GM23338 (cell line): ENCODE measurements around the gene RNF215. TPM values are rescaled to one million over a fixed set of nuclear protein-coding genes. Genes with fewer than 3 reads are reported as not detected.

Experiments
- ATAC-seq: fragments of 200-7000 bp; cut with Tn5 transposase; 3 replicates; pipeline ENCODE4 v1.9.1; 2020
- DNase-seq: peaks from one replicate; pipeline ENCODE4 v3.0.0-alpha.2; 2015; ENCODE audit warnings: low spot score
- H2AFZ ChIP-seq: fragments of 200-600 bp; sonication (generic); 2 replicates; pipeline ENCODE4 v1.8.0; 2016; ENCODE audit warnings: antibody characterized with exemption, mild to moderate bottlenecking, moderate library complexity
- H3F3A ChIP-seq: fragments of 200-600 bp; sonication (generic); replicated peaks from 2 replicates; pipeline ENCODE4 v1.8.0; 2017; ENCODE audit warnings: antibody characterized with exemption, mixed run types, low read depth
- H3K27ac ChIP-seq: fragments of 200-600 bp; sonication (generic); 2 replicates; pipeline ENCODE4 v1.6.1; 2016; ENCODE audit warnings: low read depth
- H3K27me3 ChIP-seq: fragments of 200-600 bp; sonication (generic); 2 replicates; pipeline ENCODE4 v1.8.0; 2016; ENCODE audit warnings: mild to moderate bottlenecking, mixed run types, moderate library complexity; ENCODE audit not compliant: insufficient read depth
- H3K36me3 ChIP-seq: fragments of 200-600 bp; sonication (generic); 2 replicates; pipeline ENCODE4 v1.8.0; 2016; ENCODE audit warnings: mild to moderate bottlenecking; ENCODE audit not compliant: insufficient read depth
- H3K4me1 ChIP-seq: fragments of 200-600 bp; sonication (generic); 2 replicates; pipeline ENCODE4 v1.8.0; 2016; ENCODE audit warnings: mild to moderate bottlenecking, moderate library complexity; ENCODE audit not compliant: insufficient read depth
- H3K4me2 ChIP-seq: fragments of 200-600 bp; sonication (generic); 2 replicates; pipeline ENCODE4 v1.7.1; 2017; ENCODE audit warnings: mixed run types
- H3K4me3 ChIP-seq: fragments of 200-600 bp; sonication (generic); 2 replicates; pipeline ENCODE4 v1.6.1; 2016; ENCODE audit warnings: mixed run types
- H3K79me2 ChIP-seq: fragments of 200-600 bp; sonication (generic); replicated peaks from 2 replicates; pipeline ENCODE4 v1.8.0; 2017; ENCODE audit warnings: mild to moderate bottlenecking; ENCODE audit not compliant: insufficient read depth
- H3K9me2 ChIP-seq: fragments of 200-600 bp; sonication (generic); 2 replicates; pipeline ENCODE4 v1.8.0; 2017; ENCODE audit not compliant: insufficient read depth
- H4K20me1 ChIP-seq: fragments of 200-600 bp; sonication (generic); replicated peaks from 2 replicates; pipeline ENCODE4 v1.8.0; 2017; ENCODE audit warnings: mild to moderate bottlenecking; ENCODE audit not compliant: insufficient read depth
- H3K27ac Mint-ChIP-seq: 2 replicates; pipeline ENCODE4 v1.8.0; 2020; ENCODE audit warnings: inconsistent platforms, mild to moderate bottlenecking, moderate library complexity, mixed read lengths
- H3K27me3 Mint-ChIP-seq: 3 replicates; pipeline ENCODE4 v1.8.0; 2022; ENCODE audit warnings: low read depth, mild to moderate bottlenecking, moderate library complexity, mixed read lengths, inconsistent platforms; ENCODE audit not compliant: insufficient read depth, poor library complexity
- H3K36me3 Mint-ChIP-seq: 3 replicates; pipeline ENCODE4 v1.8.0; 2021; ENCODE audit warnings: low read depth, mild to moderate bottlenecking, inconsistent platforms, moderate library complexity, mixed read lengths
- H3K4me1 Mint-ChIP-seq: 3 replicates; pipeline ENCODE4 v1.8.0; 2020; ENCODE audit warnings: mild to moderate bottlenecking, inconsistent platforms, mixed read lengths
- H3K4me3 Mint-ChIP-seq: 3 replicates; pipeline ENCODE4 v1.8.0; 2021; ENCODE audit warnings: moderate library complexity, mild to moderate bottlenecking, inconsistent platforms, mixed read lengths
- H3K9me3 Mint-ChIP-seq: 3 replicates; pipeline ENCODE4 v1.8.0; 2020; ENCODE audit warnings: moderate library complexity, mild to moderate bottlenecking, inconsistent platforms, mixed read lengths
- CREB1 ChIP-seq: fragments of 250-450 bp; sonication (Bioruptor Pico); IDR thresholded peaks from 2 replicates; pipeline ENCODE4 v1.5.0; 2020; ENCODE audit warnings: low read depth, mild to moderate bottlenecking, moderate library complexity
- EZH2 ChIP-seq: fragments of 200-600 bp; sonication (generic); IDR thresholded peaks from one replicate; pipeline ENCODE4 v1.8.0; 2017; ENCODE audit warnings: antibody characterized with exemption, mild to moderate bottlenecking, low read depth; ENCODE audit not compliant: unreplicated experiment
- EZH2phosphoT487 ChIP-seq: fragments of 200-600 bp; sonication (generic); IDR thresholded peaks from one replicate; pipeline ENCODE4 v1.8.1; 2018; ENCODE audit warnings: antibody characterized with exemption; ENCODE audit not compliant: unreplicated experiment
- JUNB ChIP-seq: IDR thresholded peaks from one replicate; pipeline ENCODE4 v1.6.1; 2016; ENCODE audit warnings: antibody characterized with exemption; ENCODE audit not compliant: unreplicated experiment
- NANOG ChIP-seq: IDR thresholded peaks from 2 replicates; pipeline ENCODE4 v1.6.1; 2016; ENCODE audit warnings: antibody characterized with exemption, borderline replicate concordance
- POLR2AphosphoS5 ChIP-seq: IDR thresholded peaks from 2 replicates; pipeline ENCODE4 v1.6.1; 2016; ENCODE audit warnings: antibody characterized with exemption, low read depth
- STAT1 ChIP-seq: IDR thresholded peaks from one replicate; pipeline ENCODE4 v1.6.1; 2016; ENCODE audit warnings: antibody characterized with exemption; ENCODE audit not compliant: unreplicated experiment
- ZNF114 ChIP-seq: fragments of 250-450 bp; sonication (Bioruptor Pico); IDR thresholded peaks from 2 replicates; pipeline ENCODE4 v1.5.0; 2020; ENCODE audit warnings: mild to moderate bottlenecking, moderate library complexity
- ZNF331 ChIP-seq: fragments of 250-450 bp; sonication (Bioruptor Pico); IDR thresholded peaks from 2 replicates; pipeline ENCODE4 v1.5.0; 2020; ENCODE audit warnings: low read depth, mild to moderate bottlenecking, moderate library complexity
- polyA plus RNA-seq: library from polyadenylated mRNA; unstranded; fragments of >200 nt; fragmentation: Nextera tagmentation; extraction: Ambion mirVana; gene quantifications from 2 replicates; pipeline ENCODE4 v1.2.1, GENCODE V29; 2016
- total RNA-seq: library from RNA; depleted of rRNA; stranded (reverse); fragments of >200 nt; shearing (Covaris generic); gene quantifications from 2 replicates; pipeline ENCODE4 v1.2.3, GENCODE V29; 2014
- TF ChIP-seq, protein P1 (sequence below): IDR thresholded peaks from one replicate; pipeline ENCODE4 v1.6.1; 2018; ENCODE audit warnings: antibody characterized with exemption; ENCODE audit not compliant: unreplicated experiment
- TF ChIP-seq, protein P2 (sequence below): fragments of 250-450 bp; sonication (Bioruptor Pico); IDR thresholded peaks from 2 replicates; pipeline ENCODE4 v1.5.0; 2020; ENCODE audit warnings: mild to moderate bottlenecking, moderate library complexity
- TF ChIP-seq, protein P3 (sequence below), 2 experiments: fragments of 200-600 bp in 1 of 2; sonication (generic) in 1 of 2; conservative IDR thresholded peaks; 2 replicates each; pipeline versions ENCODE4 v1.5.1 to v1.6.1; 2016 to 2017; ENCODE audit warnings: antibody characterized with exemption in 2 of 2, low read depth in 2 of 2, mild to moderate bottlenecking in 2 of 2, moderate library complexity in 1 of 2
- TF ChIP-seq, protein P4 (sequence below): IDR thresholded peaks from 2 replicates; pipeline ENCODE4 v1.6.1; 2016; ENCODE audit warnings: antibody characterized with exemption

RNF215 gene
- total and polyA plus RNA-seq, 2 experiments from 2014 or later, result 3.3 to 13.9 TPM

DNA sequence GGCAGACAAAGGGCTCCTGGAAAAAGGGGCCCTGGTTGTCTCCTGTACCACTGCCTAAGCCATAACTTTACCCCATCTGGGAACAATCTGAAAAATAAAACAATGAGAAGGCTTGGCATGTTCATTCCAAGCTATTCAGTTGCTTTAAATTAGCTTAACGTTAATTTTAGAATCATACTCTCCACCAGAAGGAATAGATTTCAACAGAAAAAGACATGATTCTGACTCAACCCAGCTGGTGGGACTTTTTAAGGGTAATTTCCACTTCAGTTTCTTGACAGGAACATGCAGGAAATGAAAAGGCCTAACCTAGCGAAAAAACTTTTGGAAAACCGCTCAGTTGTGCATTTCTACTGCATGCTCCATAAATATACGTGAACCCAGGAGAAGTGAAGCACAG lies 38.4 kb downstream of the RNF215 start:
- Histone ChIP-seq H3K36me3 (peaks cover 60% of the 10 kb centered on the region), H3F3A (0 out of 2 replicates have a peak, but pooled peaks cover 3% of the 10 kb centered on the region), H4K20me1 (peaks cover 22% of the 10 kb centered on the region), H3K4me2 (no peak overlapping the region), H2AFZ (no peak overlapping the region), H3K4me3 (no peak overlapping the region), H3K27ac (no peak overlapping the region), H3K4me1 (no peaks in the 10 kb centered on the region), H3K27me3 (no peaks in the 10 kb centered on the region), H3K9me2 (no peaks in the 10 kb centered on the region), H3K79me2 (peaks cover 57% of the 10 kb centered on the region)
- Mint-ChIP-seq H3K36me3 (peaks cover 82% of the 10 kb centered on the region), H3K4me1 (no peaks in the 10 kb centered on the region), H3K9me3 (no peaks in the 10 kb centered on the region; the same call in 2 of the 3 replicates), H3K27me3 (peaks cover 4% of the 10 kb centered on the region), H3K27ac (no peak overlapping the region), H3K4me3 (no peak overlapping the region)
- TF ChIP-seq, protein P1, sequence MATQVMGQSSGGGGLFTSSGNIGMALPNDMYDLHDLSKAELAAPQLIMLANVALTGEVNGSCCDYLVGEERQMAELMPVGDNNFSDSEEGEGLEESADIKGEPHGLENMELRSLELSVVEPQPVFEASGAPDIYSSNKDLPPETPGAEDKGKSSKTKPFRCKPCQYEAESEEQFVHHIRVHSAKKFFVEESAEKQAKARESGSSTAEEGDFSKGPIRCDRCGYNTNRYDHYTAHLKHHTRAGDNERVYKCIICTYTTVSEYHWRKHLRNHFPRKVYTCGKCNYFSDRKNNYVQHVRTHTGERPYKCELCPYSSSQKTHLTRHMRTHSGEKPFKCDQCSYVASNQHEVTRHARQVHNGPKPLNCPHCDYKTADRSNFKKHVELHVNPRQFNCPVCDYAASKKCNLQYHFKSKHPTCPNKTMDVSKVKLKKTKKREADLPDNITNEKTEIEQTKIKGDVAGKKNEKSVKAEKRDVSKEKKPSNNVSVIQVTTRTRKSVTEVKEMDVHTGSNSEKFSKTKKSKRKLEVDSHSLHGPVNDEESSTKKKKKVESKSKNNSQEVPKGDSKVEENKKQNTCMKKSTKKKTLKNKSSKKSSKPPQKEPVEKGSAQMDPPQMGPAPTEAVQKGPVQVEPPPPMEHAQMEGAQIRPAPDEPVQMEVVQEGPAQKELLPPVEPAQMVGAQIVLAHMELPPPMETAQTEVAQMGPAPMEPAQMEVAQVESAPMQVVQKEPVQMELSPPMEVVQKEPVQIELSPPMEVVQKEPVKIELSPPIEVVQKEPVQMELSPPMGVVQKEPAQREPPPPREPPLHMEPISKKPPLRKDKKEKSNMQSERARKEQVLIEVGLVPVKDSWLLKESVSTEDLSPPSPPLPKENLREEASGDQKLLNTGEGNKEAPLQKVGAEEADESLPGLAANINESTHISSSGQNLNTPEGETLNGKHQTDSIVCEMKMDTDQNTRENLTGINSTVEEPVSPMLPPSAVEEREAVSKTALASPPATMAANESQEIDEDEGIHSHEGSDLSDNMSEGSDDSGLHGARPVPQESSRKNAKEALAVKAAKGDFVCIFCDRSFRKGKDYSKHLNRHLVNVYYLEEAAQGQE, result no peak
- TF ChIP-seq POLR2AphosphoS5 (no peak), EZH2 (no peak), NANOG (no peak), ZNF331 (no peak), JUNB (no peak), STAT1 (no peak), ZNF114 (CRISPR knock-in tag) (no peak), EZH2phosphoT487 (no peak), CREB1 (CRISPR knock-in tag) (no peak)
- TF ChIP-seq, protein P2, sequence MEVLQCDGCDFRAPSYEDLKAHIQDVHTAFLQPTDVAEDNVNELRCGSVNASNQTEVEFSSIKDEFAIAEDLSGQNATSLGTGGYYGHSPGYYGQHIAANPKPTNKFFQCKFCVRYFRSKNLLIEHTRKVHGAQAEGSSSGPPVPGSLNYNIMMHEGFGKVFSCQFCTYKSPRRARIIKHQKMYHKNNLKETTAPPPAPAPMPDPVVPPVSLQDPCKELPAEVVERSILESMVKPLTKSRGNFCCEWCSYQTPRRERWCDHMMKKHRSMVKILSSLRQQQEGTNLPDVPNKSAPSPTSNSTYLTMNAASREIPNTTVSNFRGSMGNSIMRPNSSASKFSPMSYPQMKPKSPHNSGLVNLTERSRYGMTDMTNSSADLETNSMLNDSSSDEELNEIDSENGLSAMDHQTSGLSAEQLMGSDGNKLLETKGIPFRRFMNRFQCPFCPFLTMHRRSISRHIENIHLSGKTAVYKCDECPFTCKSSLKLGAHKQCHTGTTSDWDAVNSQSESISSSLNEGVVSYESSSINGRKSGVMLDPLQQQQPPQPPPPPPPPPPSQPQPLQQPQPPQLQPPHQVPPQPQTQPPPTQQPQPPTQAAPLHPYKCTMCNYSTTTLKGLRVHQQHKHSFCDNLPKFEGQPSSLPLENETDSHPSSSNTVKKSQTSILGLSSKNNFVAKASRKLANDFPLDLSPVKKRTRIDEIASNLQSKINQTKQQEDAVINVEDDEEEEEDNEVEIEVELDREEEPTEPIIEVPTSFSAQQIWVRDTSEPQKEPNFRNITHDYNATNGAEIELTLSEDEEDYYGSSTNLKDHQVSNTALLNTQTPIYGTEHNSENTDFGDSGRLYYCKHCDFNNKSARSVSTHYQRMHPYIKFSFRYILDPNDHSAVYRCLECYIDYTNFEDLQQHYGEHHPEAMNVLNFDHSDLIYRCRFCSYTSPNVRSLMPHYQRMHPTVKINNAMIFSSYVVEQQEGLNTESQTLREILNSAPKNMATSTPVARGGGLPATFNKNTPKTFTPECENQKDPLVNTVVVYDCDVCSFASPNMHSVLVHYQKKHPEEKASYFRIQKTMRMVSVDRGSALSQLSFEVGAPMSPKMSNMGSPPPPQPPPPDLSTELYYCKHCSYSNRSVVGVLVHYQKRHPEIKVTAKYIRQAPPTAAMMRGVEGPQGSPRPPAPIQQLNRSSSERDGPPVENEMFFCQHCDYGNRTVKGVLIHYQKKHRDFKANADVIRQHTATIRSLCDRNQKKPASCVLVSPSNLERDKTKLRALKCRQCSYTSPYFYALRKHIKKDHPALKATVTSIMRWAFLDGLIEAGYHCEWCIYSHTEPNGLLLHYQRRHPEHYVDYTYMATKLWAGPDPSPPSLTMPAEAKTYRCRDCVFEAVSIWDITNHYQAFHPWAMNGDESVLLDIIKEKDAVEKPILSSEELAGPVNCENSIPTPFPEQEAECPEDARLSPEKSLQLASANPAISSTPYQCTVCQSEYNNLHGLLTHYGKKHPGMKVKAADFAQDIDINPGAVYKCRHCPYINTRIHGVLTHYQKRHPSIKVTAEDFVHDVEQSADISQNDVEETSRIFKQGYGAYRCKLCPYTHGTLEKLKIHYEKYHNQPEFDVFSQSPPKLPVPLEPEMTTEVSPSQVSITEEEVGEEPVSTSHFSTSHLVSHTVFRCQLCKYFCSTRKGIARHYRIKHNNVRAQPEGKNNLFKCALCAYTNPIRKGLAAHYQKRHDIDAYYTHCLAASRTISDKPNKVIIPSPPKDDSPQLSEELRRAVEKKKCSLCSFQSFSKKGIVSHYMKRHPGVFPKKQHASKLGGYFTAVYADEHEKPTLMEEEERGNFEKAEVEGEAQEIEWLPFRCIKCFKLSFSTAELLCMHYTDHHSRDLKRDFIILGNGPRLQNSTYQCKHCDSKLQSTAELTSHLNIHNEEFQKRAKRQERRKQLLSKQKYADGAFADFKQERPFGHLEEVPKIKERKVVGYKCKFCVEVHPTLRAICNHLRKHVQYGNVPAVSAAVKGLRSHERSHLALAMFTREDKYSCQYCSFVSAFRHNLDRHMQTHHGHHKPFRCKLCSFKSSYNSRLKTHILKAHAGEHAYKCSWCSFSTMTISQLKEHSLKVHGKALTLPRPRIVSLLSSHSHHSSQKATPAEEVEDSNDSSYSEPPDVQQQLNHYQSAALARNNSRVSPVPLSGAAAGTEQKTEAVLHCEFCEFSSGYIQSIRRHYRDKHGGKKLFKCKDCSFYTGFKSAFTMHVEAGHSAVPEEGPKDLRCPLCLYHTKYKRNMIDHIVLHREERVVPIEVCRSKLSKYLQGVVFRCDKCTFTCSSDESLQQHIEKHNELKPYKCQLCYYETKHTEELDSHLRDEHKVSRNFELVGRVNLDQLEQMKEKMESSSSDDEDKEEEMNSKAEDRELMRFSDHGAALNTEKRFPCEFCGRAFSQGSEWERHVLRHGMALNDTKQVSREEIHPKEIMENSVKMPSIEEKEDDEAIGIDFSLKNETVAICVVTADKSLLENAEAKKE (CRISPR knock-in tag), result no peak
- TF ChIP-seq, protein P3, sequence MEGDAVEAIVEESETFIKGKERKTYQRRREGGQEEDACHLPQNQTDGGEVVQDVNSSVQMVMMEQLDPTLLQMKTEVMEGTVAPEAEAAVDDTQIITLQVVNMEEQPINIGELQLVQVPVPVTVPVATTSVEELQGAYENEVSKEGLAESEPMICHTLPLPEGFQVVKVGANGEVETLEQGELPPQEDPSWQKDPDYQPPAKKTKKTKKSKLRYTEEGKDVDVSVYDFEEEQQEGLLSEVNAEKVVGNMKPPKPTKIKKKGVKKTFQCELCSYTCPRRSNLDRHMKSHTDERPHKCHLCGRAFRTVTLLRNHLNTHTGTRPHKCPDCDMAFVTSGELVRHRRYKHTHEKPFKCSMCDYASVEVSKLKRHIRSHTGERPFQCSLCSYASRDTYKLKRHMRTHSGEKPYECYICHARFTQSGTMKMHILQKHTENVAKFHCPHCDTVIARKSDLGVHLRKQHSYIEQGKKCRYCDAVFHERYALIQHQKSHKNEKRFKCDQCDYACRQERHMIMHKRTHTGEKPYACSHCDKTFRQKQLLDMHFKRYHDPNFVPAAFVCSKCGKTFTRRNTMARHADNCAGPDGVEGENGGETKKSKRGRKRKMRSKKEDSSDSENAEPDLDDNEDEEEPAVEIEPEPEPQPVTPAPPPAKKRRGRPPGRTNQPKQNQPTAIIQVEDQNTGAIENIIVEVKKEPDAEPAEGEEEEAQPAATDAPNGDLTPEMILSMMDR (conservative IDR thresholded peaks at IDR 0.05; ENCODE audit: low read depth in 2 of 2), result no peak
- TF ChIP-seq, protein P4, sequence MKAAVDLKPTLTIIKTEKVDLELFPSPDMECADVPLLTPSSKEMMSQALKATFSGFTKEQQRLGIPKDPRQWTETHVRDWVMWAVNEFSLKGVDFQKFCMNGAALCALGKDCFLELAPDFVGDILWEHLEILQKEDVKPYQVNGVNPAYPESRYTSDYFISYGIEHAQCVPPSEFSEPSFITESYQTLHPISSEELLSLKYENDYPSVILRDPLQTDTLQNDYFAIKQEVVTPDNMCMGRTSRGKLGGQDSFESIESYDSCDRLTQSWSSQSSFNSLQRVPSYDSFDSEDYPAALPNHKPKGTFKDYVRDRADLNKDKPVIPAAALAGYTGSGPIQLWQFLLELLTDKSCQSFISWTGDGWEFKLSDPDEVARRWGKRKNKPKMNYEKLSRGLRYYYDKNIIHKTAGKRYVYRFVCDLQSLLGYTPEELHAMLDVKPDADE, result no peak
- no peak for ATAC-seq
- DNase-seq, result no peak
